A549 treated with ZK216348 at 1 μM for 4 hours (cell line): ENCODE data around the gene SLC24A5. TPM values are rescaled to one million over a fixed set of nuclear protein-coding genes. Genes with fewer than 3 reads are reported as not detected.

Experiments used
- total RNA-seq: library from RNA; stranded (reverse); fragments of 200-300 nt; extraction: Qiagen RNA extraction; gene quantifications from 5 replicates; pipeline ENCODE4 v1.2.3, GENCODE V29; 2022; ENCODE audit warnings: low read depth

Gene SLC24A5
- not detected in 5 replicates for total RNA-seq

DNA sequence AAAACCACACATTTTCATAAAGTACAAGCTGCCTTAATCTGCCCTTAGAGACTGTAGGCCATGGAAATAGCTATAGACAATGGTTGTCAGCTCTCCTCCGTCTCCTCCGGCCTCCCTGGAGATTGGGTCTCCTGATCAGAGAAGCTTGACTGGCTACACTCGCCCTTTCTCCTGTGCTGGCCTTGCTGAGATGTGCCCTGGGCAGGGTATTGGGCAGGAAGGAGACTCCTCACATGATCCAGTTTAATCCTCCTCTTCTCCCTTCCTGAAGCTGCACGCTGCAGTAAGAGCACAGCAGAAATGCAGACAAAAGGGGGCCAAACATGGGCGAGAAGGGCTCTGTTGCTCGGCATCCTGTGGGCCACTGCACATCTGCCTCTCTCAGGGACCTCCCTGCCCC, at the start of gene SLC24A5:
Gene SLC24A5 (plus strand): TSS at position 246 of the 400 bp plus-strand sequence. CDS start 55 bp downstream, at position 301.

DNA sequence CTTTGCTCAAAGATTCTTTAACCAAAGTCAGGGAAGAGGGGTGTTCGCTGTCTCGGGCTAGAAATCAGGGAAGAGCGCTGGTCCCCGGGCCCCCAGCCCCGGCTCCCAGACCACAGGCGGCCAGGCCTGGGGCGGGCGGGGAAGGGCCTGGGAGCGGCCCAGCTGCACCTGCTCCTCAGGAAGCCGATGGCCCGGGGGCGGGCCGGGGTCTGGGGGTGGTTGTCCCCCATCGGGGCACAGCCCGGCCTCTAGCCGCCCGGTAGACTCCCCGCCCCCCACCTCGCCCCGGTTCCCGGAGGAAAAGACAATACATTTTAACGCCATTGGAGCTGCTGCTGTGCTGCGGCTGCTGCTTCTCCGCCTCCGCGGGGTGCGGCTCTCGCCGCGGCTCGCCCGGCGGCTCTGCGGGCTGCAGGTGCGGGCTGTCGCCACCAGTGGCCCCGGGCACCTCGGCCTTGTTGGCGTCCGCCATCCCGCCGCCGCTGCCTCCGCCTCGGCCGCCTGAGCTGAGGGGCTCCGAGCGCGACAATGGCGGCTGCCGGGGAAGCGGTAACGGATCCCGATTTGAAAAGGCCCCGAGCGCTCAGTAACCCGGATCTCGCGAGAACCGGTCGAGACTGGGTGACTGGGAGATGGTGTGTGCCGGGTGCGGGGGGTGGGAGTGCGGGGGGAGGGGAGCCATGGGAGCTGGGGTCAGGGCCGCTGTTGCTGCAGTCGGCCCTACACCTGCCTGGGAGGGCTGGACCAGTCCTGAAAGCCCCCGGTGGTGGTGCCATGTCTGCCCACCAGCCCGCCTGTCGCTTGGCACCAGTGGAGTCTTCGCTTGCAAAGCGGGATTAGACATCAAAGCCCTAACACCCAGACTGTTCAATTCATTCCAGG, 57.2 kb downstream of the SLC24A5 start, which contains the start of gene MYEF2:
Gene MYEF2 (minus strand): TSS at position 530 of the 882 bp plus-strand sequence. CDS start 58 bp downstream, at position 472.

DNA sequence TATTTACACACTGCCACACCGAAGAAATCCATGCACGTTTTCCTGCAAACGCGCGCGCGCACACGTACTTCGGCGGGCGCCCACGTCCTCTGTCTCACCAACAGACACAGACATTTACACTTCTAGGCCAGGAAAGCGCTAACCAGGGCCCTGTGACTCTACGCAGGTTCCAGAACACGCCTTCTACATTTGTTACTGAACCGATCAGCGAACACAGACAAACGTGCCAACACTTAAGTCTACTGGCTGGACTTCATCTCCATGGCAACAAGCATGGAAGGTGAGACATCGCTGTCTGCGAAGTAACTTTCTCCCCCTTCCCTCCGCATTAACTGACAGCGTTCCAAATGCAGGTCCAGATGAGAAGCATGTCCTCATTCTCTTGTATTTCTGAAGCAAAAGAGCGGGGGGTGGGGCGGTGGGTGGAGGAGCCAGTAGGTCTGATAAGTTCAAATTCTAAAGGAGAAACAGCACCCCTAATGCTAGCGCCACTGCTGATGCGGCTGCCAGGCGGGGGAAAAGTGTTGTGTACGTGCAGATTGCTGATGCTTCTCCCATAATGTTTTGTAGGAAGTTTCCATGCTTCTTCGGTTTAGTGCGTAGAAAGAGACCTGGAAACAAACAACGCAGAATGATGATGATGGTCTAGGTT, 70.9 kb downstream of the SLC24A5 start, which contains the start of gene CTXN2:
Gene CTXN2 (plus strand): TSS at position 92 of the 652 bp plus-strand sequence. CDS start 9,636 bp downstream, outside the sequence.

Other genes with a start within 250 kb of the SLC24A5 start
- 14.3 to 21.2 TPM (median 18.6 TPM) in 5 replicates for gene MYEF2, start 57.3 kb downstream of the SLC24A5 start, total RNA-seq
- gene CTXN2, start 70.7 kb downstream of the SLC24A5 start, total RNA-seq, result not detected in 5 replicates
- not detected in 5 replicates for gene SLC12A1, start 85.3 kb downstream of the SLC24A5 start, total RNA-seq
- 101 to 124 TPM (median 109 TPM) in 5 replicates for gene DUT, start 210.4 kb downstream of the SLC24A5 start, total RNA-seq